ENCODE measurements around the gene CCNQ.

CCNQ gene

GRCh38 chrX:153598541-153599191 is at the start of gene CCNQ:
CCNQ (minus strand) TSS chrX:153599139; CDS start chrX:153599073, 66 bp downstream.
- CTCF ChIA-PET = interaction anchor here (0.7 to 6.3 kb wide), 3 partner anchors 11 to 59 kb away, joined by 3 to 39 read pairs (median 3); no protein-coding TSS in a partner anchor
- POLR2A ChIA-PET = no interaction called here
- no peak for DNase-seq (ENCODE audit: extremely low spot score)
- TF ChIP-seq CTCF (IDR thresholded peaks at IDR 0.05; ENCODE audit: control extremely low read depth, extremely low read depth, low read depth, missing control alignments) = no peak

GRCh38 chrX:153647461-153648357 is 48.8 kb upstream of the CCNQ start:
- ChIA-PET CTCF (interaction anchor here (0.9 to 2.3 kb wide), 11 partner anchors 10 to 700 kb away, joined by 3 to 8 read pairs (median 4); no protein-coding TSS in a partner anchor), POLR2A (no interaction called here)
- no peak for TF ChIP-seq CTCF (IDR thresholded peaks at IDR 0.05; ENCODE audit: control extremely low read depth, extremely low read depth, low read depth, missing control alignments)
- DNase-seq (ENCODE audit: extremely low spot score) = no peak

- ChIA-PET POLR2A (no interaction called here), CTCF (interaction anchor here (0.9 to 1.9 kb wide), 7 partner anchors 12 to 705 kb away, joined by 3 to 6 read pairs (median 4); no protein-coding TSS in a partner anchor)
- no peak for DNase-seq (ENCODE audit: extremely low spot score)
- TF ChIP-seq CTCF (IDR thresholded peaks at IDR 0.05; ENCODE audit: control extremely low read depth, extremely low read depth, low read depth, missing control alignments) = no peak
Measured at GRCh38 chrX:153646620-153647373, 47.9 kb upstream of the CCNQ start, which contains the start of gene DUSP9. DUSP9 (plus strand) TSS chrX:153647203; CDS start chrX:153647954, 751 bp downstream.

- no peak for DNase-seq (ENCODE audit: extremely low spot score)
- CTCF ChIA-PET = interaction anchor here (1.3 to 2.1 kb wide), 5 partner anchors 15 to 705 kb away, joined by 3 to 9 read pairs (median 4); no protein-coding TSS in a partner anchor
- POLR2A ChIA-PET = no interaction called here
- TF ChIP-seq CTCF (IDR thresholded peaks at IDR 0.05; ENCODE audit: control extremely low read depth, extremely low read depth, low read depth, missing control alignments) = no peak
Measured at GRCh38 chrX:153645921-153646488, 47.1 kb upstream of the CCNQ start.

GRCh38 chrX:153645151-153645550 is 46.2 kb upstream of the CCNQ start:
- no peak for TF ChIP-seq CTCF (IDR thresholded peaks at IDR 0.05; ENCODE audit: control extremely low read depth, extremely low read depth, low read depth, missing control alignments)
- POLR2A ChIA-PET = no interaction called here
- no peak for DNase-seq (ENCODE audit: extremely low spot score)
- CTCF ChIA-PET = interaction anchor here (0.7 to 2.1 kb wide), 8 partner anchors 15 to 106 kb away, joined by 3 to 9 read pairs (median 4); no protein-coding TSS in a partner anchor
